Measurements from ENCODE around the gene UVRAG. TPM values are rescaled to one million over a fixed set of nuclear protein-coding genes. Genes with fewer than 3 reads are reported as not detected.

Gene UVRAG
- total RNA-seq, 2 experiments from 2014 or later: 15.9 to 18.3 TPM

- H3K27ac Mint-ChIP-seq: no peak overlapping the region
- intact Hi-C loops (cut with micrococcal nuclease): loop anchor here (1.0 to 10.0 kb wide), 5 partner anchors 235 to 548 kb away; partner anchors contain the start of genes EMSY and WNT11
- H3K27me3 Mint-ChIP-seq (ENCODE audit: low read depth): no peaks in the 10 kb centered on the region
- H3K36me3 Mint-ChIP-seq (ENCODE audit: low read depth): peaks cover 4% of the 10 kb centered on the region
- no peaks in the 10 kb centered on the region for H3K9me3 Mint-ChIP-seq
- H3K4me3 Mint-ChIP-seq: no peak overlapping the region
- CTCF ChIA-PET: interaction anchor here (0.6 to 8.4 kb wide), 20 partner anchors 10 to 508 kb away, joined by 3 to 82 read pairs (median 4); no protein-coding TSS in a partner anchor
- DNase-seq: no peak
- peaks cover 23% of the 10 kb centered on the region for H3K4me1 Mint-ChIP-seq (ENCODE audit: low read depth)
These were observed 81.9 kb downstream of the UVRAG start for GRCh38 chr11:75896843-75897419.

DNA sequence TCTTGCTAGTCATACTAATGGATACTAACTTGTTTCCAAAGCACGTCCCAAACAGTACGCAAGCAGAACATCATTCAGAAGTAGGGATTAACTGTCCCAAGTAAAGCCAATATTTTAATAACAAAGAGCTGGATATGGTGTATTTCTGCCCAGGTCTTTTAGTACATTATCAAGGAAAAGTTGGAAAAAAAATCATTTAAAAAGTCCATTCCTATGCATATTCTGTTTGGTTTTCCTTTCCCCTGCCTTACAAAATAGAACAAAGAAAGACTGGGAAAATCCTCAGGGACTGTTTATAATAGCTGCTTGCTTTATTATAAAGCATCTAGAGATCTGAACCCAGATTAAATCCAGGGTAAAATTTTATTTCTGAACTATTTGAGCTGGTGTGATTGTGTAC lies 83.9 kb downstream of the UVRAG start:
- Mint-ChIP-seq H3K4me3 (no peak overlapping the region), H3K4me1 (ENCODE audit: low read depth) (peaks cover 13% of the 10 kb centered on the region), H3K27me3 (ENCODE audit: low read depth) (no peaks in the 10 kb centered on the region), H3K27ac (no peak overlapping the region), H3K36me3 (ENCODE audit: low read depth) (no peaks in the 10 kb centered on the region), H3K9me3 (no peaks in the 10 kb centered on the region)
- CTCF ChIA-PET: interaction anchor here (0.6 to 8.4 kb wide), 3 partner anchors 26 to 253 kb away, joined by 3 to 82 read pairs (median 4); no protein-coding TSS in a partner anchor
- no peak for DNase-seq
- intact Hi-C loops (cut with micrococcal nuclease): loop anchor here (5.0 to 10.0 kb wide), 2 partner anchors 233 to 546 kb away; partner anchors contain the start of gene EMSY

DNA sequence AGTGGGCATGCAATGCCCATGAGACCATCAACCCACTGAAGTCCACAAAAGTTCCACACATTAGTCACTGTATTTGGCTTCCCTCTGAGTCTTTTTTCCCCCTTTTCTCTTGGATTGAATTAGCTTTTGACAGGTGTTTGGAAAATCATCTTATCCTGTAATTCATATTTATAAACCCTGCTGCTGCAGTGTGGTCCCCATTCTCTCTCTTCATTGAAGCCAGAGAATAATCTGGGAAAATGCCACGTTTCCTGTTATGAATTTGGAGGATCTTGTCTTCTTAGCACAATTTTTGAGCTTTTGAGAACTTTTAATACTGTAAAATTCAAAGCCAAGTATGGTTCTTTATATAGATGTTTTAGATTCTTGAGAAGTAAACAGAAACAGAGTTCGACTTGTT lies 84.8 kb downstream of the UVRAG start:
- no peaks in the 10 kb centered on the region for H3K36me3 Mint-ChIP-seq (ENCODE audit: low read depth)
- H3K9me3 Mint-ChIP-seq: no peaks in the 10 kb centered on the region
- no peak overlapping the region for H3K4me3 Mint-ChIP-seq
- H3K27me3 Mint-ChIP-seq (ENCODE audit: low read depth): no peaks in the 10 kb centered on the region
- CTCF ChIA-PET: interaction anchor here (8.4 kb wide), 1 partner anchor 252 kb away, joined by 82 read pairs; no protein-coding TSS in a partner anchor
- no peak for DNase-seq
- no peak overlapping the region for H3K27ac Mint-ChIP-seq
- intact Hi-C loops (cut with micrococcal nuclease): loop anchor here (5.0 to 10.0 kb wide), 2 partner anchors 232 to 545 kb away; partner anchors contain the start of gene EMSY
- peaks cover 8% of the 10 kb centered on the region for H3K4me1 Mint-ChIP-seq (ENCODE audit: low read depth)

DNA sequence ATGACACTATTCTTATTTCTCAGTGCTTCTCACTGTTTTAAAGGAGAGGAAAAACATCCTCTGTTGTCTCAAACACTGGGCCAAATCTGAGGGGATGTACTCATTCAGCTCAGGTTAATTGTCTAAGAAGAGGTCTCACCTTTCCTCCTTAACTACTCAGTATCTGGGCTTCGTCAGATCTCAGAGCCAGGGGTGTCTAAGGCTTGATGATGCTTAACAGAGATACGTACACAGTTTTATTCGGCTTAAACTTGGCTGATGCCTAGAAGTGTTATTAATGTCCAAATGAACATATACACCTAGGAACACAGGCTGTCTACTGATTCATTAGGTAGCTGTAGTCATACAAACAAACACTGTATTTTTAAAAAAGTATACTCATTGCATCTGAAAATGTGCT lies 85.8 kb downstream of the UVRAG start:
- Mint-ChIP-seq H3K36me3 (ENCODE audit: low read depth) (no peaks in the 10 kb centered on the region), H3K27me3 (ENCODE audit: low read depth) (no peaks in the 10 kb centered on the region), H3K4me1 (ENCODE audit: low read depth) (peaks cover 8% of the 10 kb centered on the region), H3K9me3 (no peaks in the 10 kb centered on the region), H3K27ac (no peak overlapping the region), H3K4me3 (no peak overlapping the region)
- CTCF ChIA-PET: interaction anchor here (3.0 kb wide), 1 partner anchor 252 kb away, joined by 23 read pairs; no protein-coding TSS in a partner anchor
- intact Hi-C loops (cut with micrococcal nuclease): no loop called here
- no peak for DNase-seq

DNA sequence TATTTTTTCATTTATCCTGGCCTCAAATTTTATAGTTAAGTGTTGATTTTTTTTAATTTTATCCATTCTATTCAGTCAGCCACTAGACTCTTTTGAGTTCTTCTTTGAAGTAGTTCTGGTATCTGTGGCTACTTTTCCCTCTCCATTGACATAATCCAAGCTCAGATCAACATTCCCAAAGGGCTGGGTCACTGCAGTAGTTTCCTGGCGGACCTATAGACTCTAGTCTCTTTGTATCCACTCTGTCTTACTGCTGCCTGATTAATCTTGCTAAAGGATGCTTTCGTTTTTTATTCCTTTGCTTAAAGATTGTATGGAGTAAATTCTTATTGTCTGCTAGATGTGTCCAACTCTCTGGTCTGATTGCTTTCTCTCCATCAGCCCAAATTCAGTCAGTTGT lies 87.6 kb downstream of the UVRAG start:
- Mint-ChIP-seq H3K4me1 (ENCODE audit: low read depth) (peaks cover 10% of the 10 kb centered on the region), H3K27ac (no peak overlapping the region), H3K27me3 (ENCODE audit: low read depth) (no peaks in the 10 kb centered on the region), H3K4me3 (no peak overlapping the region), H3K9me3 (no peaks in the 10 kb centered on the region), H3K36me3 (ENCODE audit: low read depth) (no peaks in the 10 kb centered on the region)
- intact Hi-C loops (cut with micrococcal nuclease): no loop called here
- CTCF ChIA-PET: interaction anchor here (0.7 to 3.0 kb wide), 3 partner anchors 196 to 250 kb away, joined by 3 to 23 read pairs (median 4); no protein-coding TSS in a partner anchor
- DNase-seq: no peak

DNA sequence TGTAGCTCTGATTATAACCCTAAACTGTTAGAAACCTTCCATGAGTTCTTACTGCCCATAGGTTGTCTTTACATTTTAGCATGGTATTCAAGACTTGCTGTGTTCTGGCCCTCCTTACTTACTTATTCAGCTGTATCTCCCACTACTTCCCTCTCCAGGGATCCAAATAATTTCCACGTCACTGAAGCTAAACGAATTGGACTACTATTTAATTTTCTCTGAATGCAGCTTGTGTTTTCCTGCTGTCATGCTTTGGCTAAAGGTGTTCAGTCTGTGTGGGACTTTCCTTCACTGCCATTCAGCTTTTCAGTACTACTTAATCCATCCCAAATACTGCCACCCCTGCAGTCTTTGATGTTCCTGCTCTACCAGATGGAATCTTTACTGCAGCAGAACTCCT lies 88.3 kb downstream of the UVRAG start:
- CTCF ChIA-PET: interaction anchor here (3.0 kb wide), 1 partner anchor 249 kb away, joined by 23 read pairs; no protein-coding TSS in a partner anchor

GRCh38 chr11:75905434-75905833 lies 90.4 kb downstream of the UVRAG start:
- no peaks in the 10 kb centered on the region for H3K36me3 Mint-ChIP-seq (ENCODE audit: low read depth)
- no peak overlapping the region for H3K27ac Mint-ChIP-seq
- H3K27me3 Mint-ChIP-seq (ENCODE audit: low read depth): no peaks in the 10 kb centered on the region
- no peak overlapping the region for H3K4me3 Mint-ChIP-seq
- H3K4me1 Mint-ChIP-seq (ENCODE audit: low read depth): peaks cover 24% of the 10 kb centered on the region
- CTCF ChIA-PET: no interaction called here
- DNase-seq: no peak
- intact Hi-C loops (cut with micrococcal nuclease): no loop called here
- H3K9me3 Mint-ChIP-seq: no peaks in the 10 kb centered on the region

More for the DNA sequence above, 88.3 kb downstream of the UVRAG start:
- Mint-ChIP-seq H3K4me1 (ENCODE audit: low read depth) (peaks cover 15% of the 10 kb centered on the region), H3K9me3 (no peaks in the 10 kb centered on the region), H3K36me3 (ENCODE audit: low read depth) (no peaks in the 10 kb centered on the region), H3K27ac (no peak overlapping the region), H3K27me3 (ENCODE audit: low read depth) (no peaks in the 10 kb centered on the region), H3K4me3 (no peak overlapping the region)
- intact Hi-C loops (cut with micrococcal nuclease): no loop called here
- DNase-seq: no peak

DNA sequence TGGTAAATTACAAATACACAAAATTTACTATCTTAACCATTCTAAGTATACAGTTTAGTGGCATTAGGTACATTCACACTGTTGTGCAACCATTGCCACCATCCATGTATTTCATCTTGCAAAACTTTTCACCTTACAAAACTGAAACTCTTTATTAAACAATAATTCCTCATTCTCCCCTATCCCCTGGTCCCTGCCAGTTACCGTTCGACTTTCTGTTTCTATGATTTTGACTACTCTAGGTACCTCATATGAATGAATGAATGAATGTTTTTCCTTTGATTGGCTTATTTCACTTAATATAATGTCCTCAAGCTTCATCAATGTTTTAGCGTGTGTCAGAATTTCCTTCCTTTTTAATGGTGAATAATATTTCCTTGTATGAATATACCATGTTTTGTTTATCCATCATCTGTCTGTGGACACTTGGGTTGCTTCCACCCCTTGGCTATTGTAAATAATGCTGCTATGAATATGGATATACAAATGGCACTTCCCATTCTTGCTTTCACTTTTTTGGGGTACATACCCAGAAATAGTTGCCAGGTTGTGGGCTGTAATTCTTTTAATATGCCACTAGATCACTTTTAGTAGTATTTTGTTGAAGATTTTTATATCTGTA lies 93.0 kb downstream of the UVRAG start:
- Mint-ChIP-seq H3K36me3 (ENCODE audit: low read depth) (peaks cover 12% of the 10 kb centered on the region), H3K9me3 (no peaks in the 10 kb centered on the region), H3K4me1 (ENCODE audit: low read depth) (peaks cover 19% of the 10 kb centered on the region), H3K4me3 (no peak overlapping the region), H3K27me3 (ENCODE audit: low read depth) (no peaks in the 10 kb centered on the region), H3K27ac (no peak overlapping the region)
- intact Hi-C loops (cut with micrococcal nuclease): loop anchor here (1.0 kb wide), 1 partner anchor 15 kb away; no protein-coding TSS in a partner anchor
- DNase-seq: no peak
- CTCF ChIA-PET: no interaction called here

GRCh38 chr11:75910426-75911145 lies 95.6 kb downstream of the UVRAG start:
- Mint-ChIP-seq H3K27me3 (ENCODE audit: low read depth) (no peaks in the 10 kb centered on the region), H3K4me1 (ENCODE audit: low read depth) (peaks cover 21% of the 10 kb centered on the region), H3K9me3 (no peaks in the 10 kb centered on the region), H3K4me3 (no peak overlapping the region), H3K27ac (no peak overlapping the region), H3K36me3 (ENCODE audit: low read depth) (peaks cover 19% of the 10 kb centered on the region)
- DNase-seq: no peak
- CTCF ChIA-PET: interaction anchor here (0.6 to 1.5 kb wide), 2 partner anchors 15 to 57 kb away, joined by 3 to 4 read pairs; no protein-coding TSS in a partner anchor
- intact Hi-C loops (cut with micrococcal nuclease): no loop called here

DNA sequence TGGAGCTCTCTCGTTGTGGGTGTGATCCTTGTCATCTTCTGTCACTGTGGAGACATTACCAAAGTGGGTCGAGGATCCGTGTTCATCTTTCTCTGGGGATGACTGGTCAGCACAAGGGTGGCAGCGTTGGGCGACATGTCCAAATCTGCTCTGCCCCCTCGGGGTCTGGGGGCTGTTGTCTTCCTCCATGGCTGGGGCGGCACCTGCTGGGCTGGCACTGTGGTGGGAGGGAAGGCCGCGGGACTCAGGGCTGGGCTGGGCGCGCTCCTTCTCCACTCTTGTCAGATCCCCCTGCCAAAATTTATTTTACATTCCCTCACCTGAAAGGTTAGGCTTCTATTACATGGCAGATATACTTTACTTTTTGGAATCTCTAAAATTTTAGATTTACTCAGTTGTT lies 96.4 kb downstream of the UVRAG start:
- H3K27me3 Mint-ChIP-seq (ENCODE audit: low read depth): no peaks in the 10 kb centered on the region
- intact Hi-C loops (cut with micrococcal nuclease): no loop called here
- H3K9me3 Mint-ChIP-seq: no peaks in the 10 kb centered on the region
- CTCF ChIA-PET: interaction anchor here (0.6 kb wide), 1 partner anchor 56 kb away, joined by 4 read pairs; no protein-coding TSS in a partner anchor
- no peak for DNase-seq
- peaks cover 21% of the 10 kb centered on the region for H3K4me1 Mint-ChIP-seq (ENCODE audit: low read depth)
- H3K36me3 Mint-ChIP-seq (ENCODE audit: low read depth): peaks cover 20% of the 10 kb centered on the region
- H3K4me3 Mint-ChIP-seq: no peak overlapping the region
- H3K27ac Mint-ChIP-seq: no peak overlapping the region

- no peak overlapping the region for H3K27ac Mint-ChIP-seq
- peaks cover 24% of the 10 kb centered on the region for H3K36me3 Mint-ChIP-seq (ENCODE audit: low read depth)
- CTCF ChIA-PET: no interaction called here
- no peaks in the 10 kb centered on the region for H3K27me3 Mint-ChIP-seq (ENCODE audit: low read depth)
- no peak overlapping the region for H3K4me3 Mint-ChIP-seq
- intact Hi-C loops (cut with micrococcal nuclease): no loop called here
- peaks cover 4% of the 10 kb centered on the region for H3K4me1 Mint-ChIP-seq (ENCODE audit: low read depth)
- H3K9me3 Mint-ChIP-seq: no peaks in the 10 kb centered on the region
- DNase-seq: no peak
These were observed 99.0 kb downstream of the UVRAG start for GRCh38 chr11:75913984-75914383.

GRCh38 chr11:75916882-75917281 lies 101.9 kb downstream of the UVRAG start:
- no peak overlapping the region for H3K27ac Mint-ChIP-seq
- H3K9me3 Mint-ChIP-seq: no peaks in the 10 kb centered on the region
- CTCF ChIA-PET: interaction anchor here (0.6 to 0.9 kb wide), 4 partner anchors 19 to 291 kb away, joined by 3 to 4 read pairs (median 3); no protein-coding TSS in a partner anchor
- peaks cover 25% of the 10 kb centered on the region for H3K36me3 Mint-ChIP-seq (ENCODE audit: low read depth)
- no peak for DNase-seq
- no peak overlapping the region for H3K4me3 Mint-ChIP-seq
- H3K4me1 Mint-ChIP-seq (ENCODE audit: low read depth): peaks cover 6% of the 10 kb centered on the region
- intact Hi-C loops (cut with micrococcal nuclease): no loop called here
- no peaks in the 10 kb centered on the region for H3K27me3 Mint-ChIP-seq (ENCODE audit: low read depth)

All from activated naive CD4-positive, alpha-beta T cell treated with anti-CD3 and anti-CD28 coated beads for 36 hours (primary cell).